Dermis microvascular lymphatic vessel endothelial cell (primary cell): ENCODE measurements around the gene CPNE5. TPM values are rescaled to one million over a fixed set of nuclear protein-coding genes. Genes with fewer than 3 reads are reported as not detected.
A peak's percentile ranks its signal among the peaks of the same experiment; 100 is the strongest.

ENCODE experiments used
- DNase-seq, 2 donors: peaks; one replicate each; pipeline versions ENCODE4 v3.0.0 to v3.0.0-alpha.2; 2010; ENCODE audit warnings: low read depth in 2 of 2
- total RNA-seq: library from RNA; depleted of rRNA; stranded (reverse); fragments of >200 nt; gene quantifications from 2 replicates; pipeline ENCODE4 v1.2.1, GENCODE V29; 2014

The CPNE5 gene
- total RNA-seq, result 5.0 and 6.7 TPM in 2 replicates

- peak in 1 of 2 donors; percentile 51 for DNase-seq
Measured at GRCh38 chr6:36838896-36839748, at the start of gene CPNE5. Gene CPNE5, minus strand, starts transcription at chr6:36839444. Its CDS starts 67 bp downstream, at chr6:36839377.

- DNase-seq, result no peak
Measured at GRCh38 chr6:36888115-36888643, 48.9 kb upstream of the CPNE5 start.

DNA sequence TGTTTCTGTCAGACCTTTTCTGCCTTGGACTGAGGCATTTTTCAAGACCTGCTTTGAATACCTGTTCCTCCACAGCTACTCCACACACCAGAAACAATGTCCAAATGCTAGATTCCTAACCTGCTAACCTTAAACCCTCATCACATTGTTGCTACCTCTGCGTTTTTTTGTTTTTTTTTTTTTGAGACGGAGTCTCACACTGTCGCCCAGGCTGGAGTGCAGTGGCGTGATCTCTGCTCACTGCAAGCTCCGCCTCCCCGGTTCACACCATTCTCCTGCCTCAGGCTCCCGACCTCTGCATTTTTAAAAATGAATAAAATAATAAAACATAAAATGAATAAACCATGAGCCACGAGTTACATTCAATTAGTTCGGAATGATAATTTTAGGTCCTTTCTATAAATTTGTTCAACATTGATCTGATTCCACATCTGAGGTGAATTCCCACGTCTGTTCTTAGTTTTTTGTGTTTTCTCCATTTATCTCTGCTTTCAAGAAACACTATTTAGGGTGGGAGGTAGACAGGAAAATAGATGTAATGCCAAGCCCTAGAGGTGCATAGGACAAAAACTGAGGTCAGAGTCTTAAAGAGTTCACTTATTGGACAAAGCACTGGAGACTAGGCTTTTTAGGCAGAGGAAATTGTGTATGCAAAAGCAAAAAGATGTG is 47.8 kb upstream of the CPNE5 start:
- DNase-seq, result no peak

- peak; percentile 92 to 97 for DNase-seq
Measured at GRCh38 chr6:36885461-36886401, 46.5 kb upstream of the CPNE5 start, which contains the start of gene C6orf89. Gene C6orf89, plus strand, starts transcription at chr6:36885952. Its CDS starts 13,493 bp downstream, at chr6:36899445.

GRCh38 chr6:36884610-36885009 is 45.4 kb upstream of the CPNE5 start:
- no peak for DNase-seq

DNA sequence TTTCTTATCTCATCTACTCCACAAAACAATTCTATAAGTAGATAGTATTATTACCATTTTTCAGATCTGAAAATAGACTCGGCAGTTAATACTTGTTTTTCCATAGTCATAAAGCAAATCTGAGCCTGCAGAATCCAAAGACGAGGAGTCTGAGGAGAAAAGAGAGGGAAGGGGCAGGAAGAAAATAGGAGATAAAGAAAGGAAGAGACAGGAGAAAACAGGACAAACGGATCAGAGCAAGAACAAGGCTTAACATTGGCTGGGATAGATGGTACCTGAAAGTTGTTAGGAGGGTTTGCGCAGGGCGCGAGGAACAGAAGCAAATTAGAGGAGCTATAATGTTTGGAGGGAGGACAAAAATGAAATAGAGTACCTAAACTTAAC is 36.0 kb upstream of the CPNE5 start:
- DNase-seq, result no peak

DNA sequence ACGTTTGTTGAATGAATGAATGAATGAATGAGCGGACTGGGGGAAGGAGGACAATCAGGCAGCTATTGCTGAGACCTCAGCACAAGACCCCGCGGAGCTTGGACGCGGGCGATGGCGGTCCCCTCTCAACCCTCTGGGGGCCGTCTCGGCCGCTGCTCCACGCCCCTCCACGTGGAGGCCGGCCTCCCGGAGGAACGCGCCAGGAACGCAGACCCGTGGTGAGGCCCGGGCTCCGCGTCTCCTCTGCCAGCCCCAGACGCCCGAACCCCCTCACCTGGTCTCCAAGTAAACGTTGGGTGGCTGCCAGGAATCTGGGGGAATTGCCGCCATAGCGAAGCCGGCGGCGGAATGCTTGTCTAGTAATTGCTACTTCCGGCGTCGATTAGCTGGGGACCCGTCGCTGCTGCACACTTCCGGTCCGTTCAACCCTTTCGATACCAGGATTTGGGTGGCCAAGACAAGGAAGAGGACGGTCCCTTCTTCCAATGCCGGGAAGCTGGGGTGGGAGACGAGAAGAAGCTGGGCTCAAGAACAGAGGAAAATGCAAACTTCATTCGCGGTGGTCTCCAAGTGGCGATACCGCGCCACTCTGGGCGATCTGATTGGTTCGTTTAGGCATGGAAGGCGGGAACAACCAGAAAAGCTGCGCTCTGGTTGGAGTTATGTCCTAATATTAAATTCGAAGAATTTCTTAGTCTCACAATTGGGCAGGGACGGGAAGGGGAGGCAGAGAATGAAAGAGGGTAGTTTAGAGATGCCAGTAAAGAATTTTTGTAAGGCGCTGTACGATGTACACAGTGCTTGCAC is 35.4 kb upstream of the CPNE5 start, which contains the start of gene PPIL1:
Gene PPIL1 (minus strand): TSS at position 361 of the 807 bp plus-strand sequence. CDS start 31 bp downstream, at position 330.
- DNase-seq, result peak; percentile 83 to 94

GRCh38 chr6:36873612-36874442 is 34.6 kb upstream of the CPNE5 start:
- peak in 1 of 2 donors; percentile 46 for DNase-seq

DNA sequence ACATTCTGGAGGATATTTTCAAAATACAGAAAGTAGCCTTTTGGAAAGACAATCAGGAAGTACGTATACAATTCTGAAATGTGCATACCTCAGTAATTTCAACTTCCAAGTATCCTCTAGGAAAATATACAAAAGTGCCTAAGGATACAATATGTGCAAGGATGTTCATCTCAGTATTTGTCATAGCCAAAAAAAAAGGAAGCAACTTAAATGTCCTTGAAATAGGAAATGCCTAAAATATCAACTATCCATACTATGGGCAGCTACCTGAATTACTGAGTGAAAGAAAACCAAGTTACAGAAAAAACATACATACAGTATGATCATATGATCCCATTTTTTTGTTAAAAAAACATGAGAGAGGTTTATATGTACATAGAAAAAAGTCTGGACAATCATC is 33.9 kb upstream of the CPNE5 start:
- no peak for DNase-seq

DNA sequence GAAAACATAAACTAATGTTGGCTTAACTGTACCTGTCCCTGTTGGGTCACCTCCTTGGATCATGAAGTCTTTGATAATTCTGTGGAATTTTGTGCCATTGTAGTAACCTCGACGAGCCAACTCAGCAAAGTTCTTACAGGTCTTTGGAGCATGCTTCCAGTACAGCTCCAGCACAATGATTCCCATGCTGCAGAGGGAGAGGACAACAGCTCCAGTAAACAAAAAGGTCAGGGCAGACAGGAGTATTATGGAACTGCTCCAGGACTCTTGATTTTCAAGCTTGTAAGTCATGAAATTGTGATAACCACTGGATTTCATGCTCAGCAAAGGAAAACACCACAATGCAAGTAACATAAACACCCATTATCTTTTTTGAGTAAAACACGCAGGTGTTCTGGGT is 32.4 kb upstream of the CPNE5 start:
- DNase-seq, result no peak

- DNase-seq, result no peak
Measured at GRCh38 chr6:36867471-36868224, 28.4 kb upstream of the CPNE5 start.

GRCh38 chr6:36865835-36866234 is 26.6 kb upstream of the CPNE5 start:
- peak in 1 of 2 donors; percentile 43 for DNase-seq

DNA sequence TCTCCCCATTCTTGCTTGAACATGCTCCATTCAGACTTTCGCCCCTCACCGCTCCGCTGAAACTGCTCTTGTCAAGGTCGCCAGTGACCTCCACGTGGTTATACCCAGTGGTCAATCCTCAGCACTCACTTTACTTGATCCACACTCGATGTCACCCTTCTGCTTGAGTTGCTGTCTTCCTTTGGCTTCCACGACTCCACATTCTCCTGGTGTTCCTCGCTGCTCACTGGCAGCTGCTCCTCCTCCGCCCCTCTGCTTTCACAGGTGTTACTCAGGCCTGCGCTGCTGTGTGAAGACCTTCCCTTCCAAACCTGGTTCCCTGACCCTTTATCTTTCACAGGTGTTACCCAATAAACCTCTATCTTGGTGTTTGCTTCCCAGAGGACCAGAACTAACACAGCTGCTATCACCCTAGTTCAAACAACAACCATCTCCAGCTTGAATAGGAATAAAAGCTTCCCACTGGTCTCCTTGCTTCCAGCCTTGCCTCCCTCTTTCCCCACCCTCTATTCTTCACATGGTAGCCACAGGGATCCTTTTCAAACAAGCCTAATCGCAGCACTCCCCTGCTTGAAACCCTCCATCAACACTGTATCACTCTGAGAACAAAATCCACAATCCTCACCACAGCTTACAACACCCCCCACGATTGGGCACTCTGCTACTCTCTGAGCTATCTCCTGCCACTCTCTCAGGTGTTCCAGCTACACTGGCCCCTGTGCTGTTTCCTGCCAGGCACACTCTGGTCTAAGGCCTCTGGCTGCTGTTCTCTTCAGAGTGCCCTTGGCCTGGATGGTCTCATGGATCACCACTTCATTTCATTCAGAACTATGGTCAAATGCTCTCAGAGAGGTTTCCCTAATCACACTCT is 24.7 kb upstream of the CPNE5 start:
- no peak for DNase-seq

DNA sequence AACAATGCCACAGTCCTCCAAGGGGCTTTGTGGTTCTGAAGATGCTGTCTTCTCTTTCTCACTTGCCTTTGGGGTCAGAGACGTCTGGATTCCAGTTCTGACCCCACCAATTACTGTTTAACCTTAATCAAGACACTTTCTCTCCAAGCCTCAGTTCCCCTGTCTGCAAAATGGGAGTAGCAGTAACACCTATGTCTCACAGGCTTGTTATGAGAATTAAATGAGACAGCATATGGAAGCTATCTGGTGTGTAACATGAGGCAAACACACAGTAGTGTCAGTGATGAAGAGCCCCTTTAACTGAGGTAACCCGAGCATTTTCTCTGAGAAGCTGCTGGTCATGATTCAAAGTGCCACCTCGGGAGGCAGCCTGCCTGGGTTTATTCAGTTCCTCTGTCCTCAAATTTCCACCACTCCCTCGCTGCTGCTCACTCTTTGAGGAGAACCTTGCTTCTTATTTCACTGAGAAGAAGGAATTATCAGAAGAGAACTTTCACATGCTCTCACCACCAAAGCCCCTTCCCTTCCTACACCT is 23.7 kb upstream of the CPNE5 start:
- no peak for DNase-seq

- no peak for DNase-seq
Measured at GRCh38 chr6:36862164-36862847, 23.1 kb upstream of the CPNE5 start.

DNA sequence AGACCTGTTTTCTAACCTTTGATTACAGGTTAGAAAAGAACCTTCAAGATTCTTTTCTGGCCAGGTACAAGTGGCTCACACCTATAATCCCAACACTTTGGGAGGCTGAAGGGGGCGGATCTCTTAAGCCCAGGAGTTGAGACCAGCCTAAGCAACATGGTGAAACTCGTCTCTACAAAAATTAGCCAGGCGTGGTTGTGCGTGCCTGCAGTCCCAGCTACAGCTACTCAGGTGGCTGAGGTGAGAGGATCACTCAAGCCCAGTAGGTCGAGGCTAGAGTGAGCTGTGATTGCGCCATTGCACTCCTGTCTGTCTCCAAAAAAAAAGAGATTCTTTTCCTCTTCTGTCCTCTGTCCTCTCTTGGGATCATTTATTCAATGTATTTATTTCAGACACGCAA is 20.9 kb upstream of the CPNE5 start:
- DNase-seq, result no peak
